GM12892 (cell line): Measurements from ENCODE around the gene ATP2A3. TPM values are rescaled to one million over a fixed set of nuclear protein-coding genes. Genes with fewer than 3 reads are reported as not detected.

Experiments used
- DNase-seq: peaks from one replicate; pipeline ENCODE4 v3.0.0; 2011; ENCODE audit not compliant: insufficient read length
- FAIRE-seq: peaks from 2 replicates; lab custom pipeline; 2011; peaks lifted over from hg19 to GRCh38; lab: Jason Lieb, UNC
- POLR2A ChIP-seq: IDR thresholded peaks from 2 replicates; pipeline ENCODE4 v1.6.1; 2011; ENCODE audit warnings: low read depth, low read length, control low read depth
- POLR2AphosphoS5 ChIP-seq: IDR thresholded peaks from 2 replicates; pipeline ENCODE4 v1.6.1; 2011; ENCODE audit warnings: low read depth, low read length, control low read depth
- TAF1 ChIP-seq: IDR thresholded peaks from 2 replicates; pipeline ENCODE4 v1.6.1; 2011; ENCODE audit warnings: low read depth, mild to moderate bottlenecking, control low read depth, low read length, borderline replicate concordance
- polyA plus RNA-seq: library from polyadenylated mRNA; unstranded; fragments of >200 nt; gene quantifications from one replicate; pipeline ENCODE4 v1.2.1, GENCODE V29; 2012; ENCODE audit warnings: missing spikeins, inconsistent platforms; ENCODE audit not compliant: missing spikeins

ATP2A3 gene
- 17.1 TPM for polyA plus RNA-seq

DNA sequence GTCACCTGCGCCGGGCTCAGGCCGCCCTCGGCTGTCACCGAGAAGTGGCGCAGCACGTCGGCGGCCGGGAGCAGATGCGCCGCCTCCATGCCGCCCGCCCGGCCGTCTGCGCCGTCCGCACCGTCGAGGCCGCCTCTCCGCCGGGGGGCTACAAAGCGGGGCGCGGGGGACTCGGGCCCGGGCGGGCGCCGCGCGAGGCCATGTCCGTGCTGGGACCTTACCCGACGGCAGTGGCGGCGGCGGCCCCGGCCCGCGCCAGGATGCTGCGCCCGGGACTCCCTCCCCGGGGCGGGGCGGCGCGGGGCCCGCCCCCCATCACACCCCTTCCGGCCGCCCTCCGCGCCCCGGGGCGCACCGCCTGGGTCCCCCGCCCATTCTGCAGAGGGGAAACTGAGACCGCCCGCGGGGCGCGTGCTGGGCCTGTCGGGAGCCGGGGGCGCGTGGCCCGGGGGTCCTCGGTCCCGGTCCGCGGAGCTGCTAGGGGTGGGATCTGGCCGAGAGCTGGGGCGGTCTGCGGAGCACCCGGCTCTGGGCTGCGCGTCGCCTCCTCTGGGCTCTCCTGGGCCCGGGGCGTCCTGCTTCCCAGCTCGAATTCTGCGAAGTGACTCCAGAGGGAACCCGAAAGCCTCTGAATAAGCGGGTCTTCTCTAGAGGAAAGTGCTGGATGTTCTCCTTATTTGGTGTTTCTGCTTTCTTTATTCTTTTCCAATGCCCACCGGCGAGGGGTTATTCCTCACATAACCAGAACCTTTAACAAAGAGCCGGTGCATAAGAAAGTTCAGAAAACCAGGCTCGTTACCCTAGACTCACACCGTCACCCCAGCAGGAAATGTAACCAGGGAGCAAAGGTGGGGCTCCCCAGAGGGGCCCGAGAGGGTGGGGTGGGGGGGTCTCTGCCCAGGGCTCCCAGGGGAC, at the start of gene ATP2A3:
Gene ATP2A3 (minus strand): TSS at position 235 of the 915 bp plus-strand sequence. CDS start 146 bp downstream, at position 89.
- FAIRE-seq (peak; percentile 33), DNase-seq (peak; percentile 81)
- TF ChIP-seq TAF1 = no peak
- TF ChIP-seq POLR2AphosphoS5 = no peak; the same call in 1 of the 2 replicates
- peak; percentile 64; the same call in 1 of the 2 replicates for TF ChIP-seq POLR2A

DNA sequence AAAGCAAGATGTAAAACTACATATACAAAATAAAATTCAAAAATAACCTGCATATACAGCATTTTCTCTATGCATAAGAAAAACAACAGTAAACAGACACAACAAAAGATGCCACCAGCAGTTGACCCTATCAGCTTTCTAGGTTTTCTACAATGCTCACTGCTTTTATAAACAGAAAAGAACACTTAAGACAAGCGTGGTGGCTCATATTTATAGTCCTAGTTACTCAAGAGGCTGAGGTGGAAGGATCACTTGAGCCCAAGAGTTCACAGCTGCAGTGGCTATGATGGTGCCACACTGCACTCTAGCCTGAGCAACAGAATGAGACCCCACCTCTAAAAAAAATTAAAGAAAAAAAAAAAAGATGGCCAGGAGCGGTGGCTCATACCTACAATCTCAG, 46.5 kb upstream of the ATP2A3 start:
- FAIRE-seq = no peak
- no peak for DNase-seq
- TF ChIP-seq POLR2AphosphoS5 (no peak), TAF1 (no peak), POLR2A (no peak)

DNA sequence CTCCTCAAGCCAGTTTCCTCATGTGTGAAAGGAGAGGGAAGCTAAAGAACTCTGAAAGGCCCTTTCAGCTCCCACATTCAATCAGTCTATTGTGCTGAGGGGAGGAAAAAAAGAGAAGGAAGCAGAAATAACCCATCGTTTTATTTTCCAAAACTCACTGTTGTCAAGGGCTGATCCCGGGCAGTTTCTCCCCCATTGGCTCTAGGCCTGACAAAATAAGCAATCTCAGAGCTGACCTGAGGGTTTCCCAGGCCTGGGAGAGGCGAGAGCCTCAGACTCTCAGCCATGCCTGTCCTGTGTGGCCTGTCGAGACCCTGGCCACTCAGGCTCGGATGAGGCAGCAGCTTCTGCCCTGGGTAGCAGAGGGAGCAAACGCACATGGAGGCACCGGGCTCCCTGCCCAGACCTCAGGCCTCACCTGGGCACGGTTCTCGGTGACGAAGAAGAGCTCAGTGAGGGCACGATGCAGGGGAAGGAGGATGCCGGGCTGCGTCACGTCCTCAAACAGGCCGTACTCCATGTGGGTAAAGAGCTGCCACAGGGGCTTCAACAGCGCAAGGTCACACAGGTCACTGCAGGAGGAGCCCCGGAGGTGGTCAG, 45.0 kb upstream of the ATP2A3 start:
- FAIRE-seq = no peak
- TF ChIP-seq TAF1 (no peak), POLR2AphosphoS5 (no peak)
- no peak for DNase-seq

DNA sequence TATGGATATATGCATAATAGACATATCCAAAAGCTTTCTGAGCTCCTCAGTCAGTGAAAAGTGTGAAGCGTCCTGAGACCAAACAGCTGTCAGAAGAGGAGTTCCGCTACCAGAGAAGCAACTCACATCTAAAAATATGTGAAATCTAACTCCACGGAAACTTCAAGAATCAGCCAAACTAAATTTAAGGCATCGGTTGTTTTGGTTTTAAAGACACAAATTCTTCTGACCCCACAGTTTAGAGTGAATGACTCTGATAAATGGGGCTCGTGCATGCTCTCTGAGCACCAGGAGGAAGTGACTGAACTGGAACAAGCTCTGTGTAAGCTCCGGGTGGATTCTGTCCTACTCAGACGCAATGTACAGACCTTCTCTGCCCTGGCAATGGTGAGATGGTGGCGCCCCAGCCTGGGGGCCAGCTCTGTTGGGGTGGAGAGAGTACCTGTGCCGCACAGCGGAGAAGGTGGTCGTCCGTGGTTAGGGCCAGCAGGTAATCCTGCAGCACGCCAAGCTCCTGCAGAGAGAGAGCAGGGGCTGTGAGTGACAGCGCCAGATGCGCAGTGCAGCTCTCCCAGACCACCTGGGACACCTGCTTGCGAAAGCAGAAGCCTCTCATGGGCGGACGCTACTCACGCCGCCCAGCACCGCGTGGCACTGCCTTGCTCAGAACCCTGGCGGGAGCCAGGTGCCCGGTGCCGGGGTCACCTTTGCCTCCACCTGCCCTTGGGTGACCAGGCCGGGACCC, 44.4 kb upstream of the ATP2A3 start:
- TF ChIP-seq TAF1 (no peak), POLR2AphosphoS5 (no peak), POLR2A (no peak)
- FAIRE-seq (no peak), DNase-seq (no peak)

DNA sequence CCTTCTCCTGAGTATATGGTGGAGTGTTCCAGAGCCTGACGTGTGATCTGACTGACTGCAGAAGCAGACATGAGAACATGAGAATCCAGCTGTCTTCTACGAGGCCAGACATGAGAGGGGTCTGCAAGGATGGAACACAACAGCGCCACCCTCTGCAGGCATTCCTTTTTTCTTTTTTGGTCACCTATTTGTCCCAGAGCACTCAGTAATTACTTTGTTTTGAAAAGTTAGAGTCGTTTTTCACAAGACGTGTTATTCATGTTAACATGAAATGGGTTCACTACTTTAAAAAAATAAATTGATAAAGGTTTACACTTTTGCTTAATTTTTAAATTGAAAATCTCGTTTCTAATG, 43.8 kb upstream of the ATP2A3 start:
- no peak for FAIRE-seq
- TF ChIP-seq POLR2A (no peak), POLR2AphosphoS5 (no peak), TAF1 (no peak)
- no peak for DNase-seq

DNA sequence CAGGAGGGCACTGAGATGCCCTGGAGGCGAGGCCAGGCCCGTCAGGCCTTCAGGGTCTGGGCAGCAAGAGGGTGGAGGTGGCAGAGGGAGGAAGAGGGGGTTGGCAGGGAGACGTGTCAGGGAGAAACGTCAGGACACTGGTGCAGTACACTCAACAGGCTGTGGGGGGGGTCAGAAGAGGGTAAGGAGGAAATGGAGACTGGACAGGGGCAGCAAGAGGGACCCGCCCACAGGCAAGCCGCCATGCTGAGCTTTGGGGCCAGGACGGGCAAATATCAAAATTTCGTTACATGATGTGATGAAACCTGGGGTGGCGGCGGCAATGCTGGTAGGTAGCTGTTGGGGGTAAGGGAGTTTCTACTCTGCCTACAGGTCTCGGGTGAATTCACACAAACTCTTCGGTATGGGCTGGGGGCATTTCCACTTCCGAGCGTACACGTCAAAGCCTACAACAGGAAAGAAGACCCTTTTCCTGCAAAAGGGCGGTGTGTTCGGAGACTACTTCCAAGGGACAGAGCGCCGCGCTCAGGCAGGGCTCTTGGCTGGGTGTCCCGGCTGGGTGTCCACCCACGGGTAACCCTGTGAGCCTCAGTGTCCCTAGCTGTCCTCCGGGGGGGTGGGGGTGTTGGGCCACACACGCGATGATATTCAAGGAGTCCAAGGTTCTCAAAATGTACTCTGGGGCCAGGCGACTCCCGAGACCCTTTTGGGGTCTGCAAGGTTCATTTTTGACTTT, 43.3 kb upstream of the ATP2A3 start:
- FAIRE-seq (no peak), DNase-seq (no peak)
- TF ChIP-seq POLR2A (no peak), POLR2AphosphoS5 (no peak), TAF1 (no peak)

DNA sequence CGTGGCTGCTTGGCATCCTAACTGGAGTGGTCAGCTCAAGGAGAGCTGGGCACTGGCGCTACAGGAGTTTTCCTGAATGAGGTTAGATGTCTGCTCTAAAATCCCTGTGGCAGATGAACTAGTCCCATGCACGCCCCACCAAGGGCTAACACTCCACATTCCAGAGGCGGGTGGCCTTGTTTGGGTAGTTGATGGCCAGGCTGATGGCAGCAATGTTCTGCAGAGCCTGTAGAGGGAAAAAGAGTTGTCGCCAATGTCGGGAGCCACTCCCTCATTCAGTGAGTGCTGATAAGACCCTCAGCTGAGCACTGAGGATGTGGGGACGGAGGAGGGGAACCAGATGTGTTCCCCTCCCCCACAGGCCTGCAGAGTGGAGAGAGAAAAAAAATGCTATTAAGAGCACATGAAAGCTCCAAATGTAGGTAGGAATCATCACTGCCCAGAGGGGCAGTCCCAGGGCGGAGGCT, 42.5 kb upstream of the ATP2A3 start:
- FAIRE-seq (no peak), DNase-seq (no peak)
- TF ChIP-seq POLR2AphosphoS5 (no peak), TAF1 (no peak), POLR2A (no peak)

DNA sequence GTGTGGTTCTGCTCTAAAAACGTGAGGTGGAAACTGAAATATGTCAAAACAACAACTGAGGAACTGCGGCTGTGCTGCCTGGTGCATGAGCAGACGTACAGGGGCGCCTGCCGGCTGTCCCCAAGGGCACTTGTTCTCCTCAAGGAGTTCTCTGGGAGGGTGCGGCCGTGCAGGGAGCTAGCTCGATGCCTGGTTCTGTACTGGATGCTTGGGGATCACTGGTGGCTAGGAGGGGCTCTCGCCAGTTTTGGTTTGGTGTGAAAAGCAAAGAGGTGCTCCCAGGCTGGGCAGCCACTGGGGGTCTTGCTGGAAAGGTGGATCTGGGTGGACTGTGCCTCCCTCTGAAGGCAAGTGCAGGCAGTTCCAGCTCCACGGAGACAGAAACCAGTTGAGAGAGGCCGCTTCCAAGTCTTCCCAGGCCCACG, 41.9 kb upstream of the ATP2A3 start:
- FAIRE-seq = no peak
- no peak for TF ChIP-seq POLR2AphosphoS5
- TF ChIP-seq POLR2A = no peak
- no peak for TF ChIP-seq TAF1

DNA sequence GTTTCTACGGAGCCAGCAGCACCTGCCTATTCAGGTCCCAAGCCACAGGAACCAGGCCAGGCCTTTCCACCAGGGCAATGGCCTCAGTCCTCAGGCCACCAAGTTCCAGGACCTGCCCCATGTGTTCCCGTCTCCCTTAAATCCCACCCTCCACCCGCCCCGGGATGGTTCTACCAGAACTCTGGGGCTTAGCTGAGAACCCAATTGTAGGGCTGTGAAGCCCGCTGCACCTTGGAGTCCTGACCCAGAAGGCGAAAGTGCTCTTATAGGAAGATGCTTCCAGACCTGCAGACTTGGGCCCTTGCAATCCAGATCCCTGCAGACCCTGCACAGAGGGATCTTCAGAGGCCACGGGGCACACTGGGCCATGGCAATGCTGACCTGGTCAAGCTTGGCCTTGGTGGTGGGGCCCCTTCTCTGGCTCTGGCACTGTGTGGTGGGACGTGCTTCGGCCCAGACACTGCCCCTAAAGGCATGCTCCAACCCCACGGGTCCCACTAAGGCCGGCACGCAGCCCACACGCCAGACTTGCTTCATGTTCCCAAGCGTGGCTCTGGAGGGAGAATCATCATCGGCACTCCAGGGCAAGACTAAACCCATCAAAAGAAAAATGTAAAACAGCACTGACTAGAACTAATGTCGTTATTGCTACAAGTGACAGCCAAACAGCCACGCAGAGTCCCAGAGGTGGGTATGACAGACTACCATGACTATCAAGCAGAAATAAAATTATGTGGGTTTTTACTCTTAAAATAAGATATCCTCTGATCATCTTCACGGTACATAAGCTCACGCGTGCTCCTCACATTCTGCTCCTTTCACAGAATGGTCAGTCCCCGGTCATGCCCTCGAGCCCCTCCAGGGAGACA, 41.3 kb upstream of the ATP2A3 start:
- no peak for DNase-seq
- no peak for TF ChIP-seq TAF1
- TF ChIP-seq POLR2AphosphoS5 = no peak
- TF ChIP-seq POLR2A = no peak

More for the DNA sequence above, 41.9 kb upstream of the ATP2A3 start:
- DNase-seq = no peak

DNA sequence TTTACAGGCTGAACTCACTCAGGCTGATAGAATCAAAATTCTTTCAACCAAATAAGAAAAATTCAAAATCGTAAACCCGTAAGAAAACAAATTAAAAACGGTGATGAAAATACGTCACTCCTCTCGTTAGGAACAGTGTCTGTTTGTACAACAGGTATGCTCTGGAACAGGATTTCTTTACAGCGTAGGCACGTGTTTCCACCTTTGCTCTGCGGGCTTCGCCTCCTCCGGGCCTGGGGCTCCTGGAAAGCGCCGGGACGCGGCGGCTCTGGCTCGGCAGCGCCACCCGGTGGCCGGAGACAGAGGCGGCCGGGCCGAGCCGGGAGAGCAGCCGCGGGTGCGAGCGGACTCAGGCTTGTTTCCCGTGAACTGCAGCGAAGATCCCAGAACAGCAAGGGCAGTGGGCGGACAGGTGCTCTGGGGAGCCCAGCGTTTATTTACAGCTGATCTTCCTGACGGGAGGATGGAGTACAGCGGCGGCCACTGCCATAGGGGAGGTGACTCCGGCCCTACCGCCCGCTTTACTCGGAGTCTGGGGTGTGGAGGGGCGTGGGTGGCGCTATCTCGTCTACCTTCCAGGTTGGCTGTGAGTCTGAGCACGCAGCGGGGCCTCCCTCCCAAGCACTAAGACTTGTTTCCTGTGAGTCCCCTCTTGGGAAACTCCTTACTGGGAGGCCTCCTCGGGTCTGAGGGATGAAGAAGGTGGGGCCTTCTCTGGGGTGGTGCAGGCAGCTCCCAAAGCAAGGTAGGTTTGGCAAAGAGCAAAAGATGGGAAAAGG, 40.5 kb upstream of the ATP2A3 start:
- TF ChIP-seq POLR2A (no peak), TAF1 (no peak), POLR2AphosphoS5 (no peak)
- FAIRE-seq = peak; percentile 46
- DNase-seq = peak; percentile 84

More for the DNA sequence above, 41.3 kb upstream of the ATP2A3 start:
- no peak for FAIRE-seq
